Measurements from ENCODE around the gene LCOR. TPM values are rescaled to one million over a fixed set of nuclear protein-coding genes. Genes with fewer than 3 reads are reported as not detected.
"Not testable (repeated sequence)": the region's sequence is repeated elsewhere in the genome, so short reads cannot be mapped to it uniquely, and the experiment has no call there.

Gene LCOR
- total RNA-seq, 1 donor from 2014 or later, result 29.4 TPM

- H3K4me3 Mint-ChIP-seq (ENCODE audit: unreplicated experiment), result no peak overlapping the region
- H3K36me3 Mint-ChIP-seq (ENCODE audit: low read depth), result peaks cover 11% of the 10 kb centered on the region
- peaks cover 13% of the 10 kb centered on the region for H3K9me3 Mint-ChIP-seq (ENCODE audit: low read depth)
- H3K27me3 Mint-ChIP-seq (ENCODE audit: low read depth), result no peaks in the 10 kb centered on the region
- H3K27ac Mint-ChIP-seq (ENCODE audit: unreplicated experiment), result no peak overlapping the region
- TF ChIP-seq CTCF (IDR thresholded peaks at IDR 0.05), result no peak
- no peak for DNase-seq (ENCODE audit: low spot score)
- H3K4me1 Mint-ChIP-seq (ENCODE audit: low read depth), result peaks cover 16% of the 10 kb centered on the region
Observed at GRCh38 chr10:96924861-96925260, 92.8 kb downstream of the LCOR start.

- Mint-ChIP-seq H3K4me1 (ENCODE audit: low read depth) (peaks cover 9% of the 10 kb centered on the region), H3K9me3 (ENCODE audit: low read depth) (peaks cover 13% of the 10 kb centered on the region), H3K36me3 (ENCODE audit: low read depth) (peaks cover 9% of the 10 kb centered on the region), H3K27me3 (ENCODE audit: low read depth) (no peaks in the 10 kb centered on the region), H3K27ac (ENCODE audit: unreplicated experiment) (no peak overlapping the region), H3K4me3 (ENCODE audit: unreplicated experiment) (no peak overlapping the region)
- no peak for DNase-seq (ENCODE audit: low spot score)
- no peak for TF ChIP-seq CTCF (IDR thresholded peaks at IDR 0.05)
Observed at GRCh38 chr10:96930469-96930868, 98.4 kb downstream of the LCOR start.

- H3K4me3 Mint-ChIP-seq (ENCODE audit: unreplicated experiment), result no peak overlapping the region
- peaks cover 13% of the 10 kb centered on the region for H3K4me1 Mint-ChIP-seq (ENCODE audit: low read depth)
- H3K36me3 Mint-ChIP-seq (ENCODE audit: low read depth), result peaks cover 10% of the 10 kb centered on the region
- no peaks in the 10 kb centered on the region for H3K27me3 Mint-ChIP-seq (ENCODE audit: low read depth)
- no peak for TF ChIP-seq CTCF (IDR thresholded peaks at IDR 0.05)
- H3K9me3 Mint-ChIP-seq (ENCODE audit: low read depth), result no peaks in the 10 kb centered on the region
- no peak for DNase-seq (ENCODE audit: low spot score)
- H3K27ac Mint-ChIP-seq (ENCODE audit: unreplicated experiment), result no peak overlapping the region
Observed at GRCh38 chr10:96935148-96935547, 103.0 kb downstream of the LCOR start.

- Mint-ChIP-seq H3K27ac (ENCODE audit: unreplicated experiment) (no peak overlapping the region), H3K36me3 (ENCODE audit: low read depth) (peaks cover 10% of the 10 kb centered on the region), H3K9me3 (ENCODE audit: low read depth) (no peaks in the 10 kb centered on the region), H3K4me3 (ENCODE audit: unreplicated experiment) (no peak overlapping the region), H3K27me3 (ENCODE audit: low read depth) (no peaks in the 10 kb centered on the region), H3K4me1 (ENCODE audit: low read depth) (peaks cover 8% of the 10 kb centered on the region)
- DNase-seq (ENCODE audit: low spot score), result no peak
- TF ChIP-seq CTCF (IDR thresholded peaks at IDR 0.05), result no peak
Observed at GRCh38 chr10:96935810-96936209, 103.7 kb downstream of the LCOR start.

GRCh38 chr10:96943161-96943560 lies 111.1 kb downstream of the LCOR start:
- not testable (repeated sequence) for H3K27ac Mint-ChIP-seq (ENCODE audit: unreplicated experiment); H3K4me1 Mint-ChIP-seq (ENCODE audit: low read depth); H3K36me3 Mint-ChIP-seq (ENCODE audit: low read depth); H3K4me3 Mint-ChIP-seq (ENCODE audit: unreplicated experiment); DNase-seq (ENCODE audit: low spot score); H3K27me3 Mint-ChIP-seq (ENCODE audit: low read depth); H3K9me3 Mint-ChIP-seq (ENCODE audit: low read depth)

GRCh38 chr10:96947036-96947435 lies 114.9 kb downstream of the LCOR start:
- no peak for DNase-seq (ENCODE audit: low spot score)
- no peak overlapping the region for H3K27ac Mint-ChIP-seq (ENCODE audit: unreplicated experiment)
- H3K9me3 Mint-ChIP-seq (ENCODE audit: low read depth), result no peaks in the 10 kb centered on the region
- TF ChIP-seq CTCF (IDR thresholded peaks at IDR 0.05), result no peak
- H3K27me3 Mint-ChIP-seq (ENCODE audit: low read depth), result no peaks in the 10 kb centered on the region
- H3K36me3 Mint-ChIP-seq (ENCODE audit: low read depth), result peaks cover 5% of the 10 kb centered on the region
- no peak overlapping the region for H3K4me3 Mint-ChIP-seq (ENCODE audit: unreplicated experiment)
- H3K4me1 Mint-ChIP-seq (ENCODE audit: low read depth), result peaks cover 3% of the 10 kb centered on the region
